Spinal cord (tissue), 10 donors: ENCODE measurements around the gene ARHGEF25. TPM values are rescaled to one million over a fixed set of nuclear protein-coding genes. Genes with fewer than 3 reads are reported as not detected.

ENCODE experiments used
- DNase-seq, 6 donors: peaks; one replicate each; pipeline versions ENCODE4 v3.0.0 to v3.0.0-alpha.2; 2013 to 2015; ENCODE audit warnings: low spot score in 6 of 6, low read depth in 4 of 6
- H3K27ac ChIP-seq: one replicate; pipeline ENCODE4 v1.5.1; 2013; ENCODE audit warnings: low read depth, low read length, control low read depth
- H3K27me3 ChIP-seq: one replicate; pipeline ENCODE4 v1.6.1; 2013; ENCODE audit warnings: low read length; ENCODE audit not compliant: control insufficient read depth, insufficient read depth
- H3K36me3 ChIP-seq: one replicate; pipeline ENCODE4 v1.6.1; 2013; ENCODE audit warnings: low read length; ENCODE audit not compliant: control insufficient read depth, insufficient read depth
- H3K4me1 ChIP-seq: one replicate; pipeline ENCODE4 v1.6.1; 2013; ENCODE audit warnings: low read length; ENCODE audit not compliant: control insufficient read depth, insufficient read depth
- H3K4me3 ChIP-seq: one replicate; pipeline ENCODE4 v1.5.1; 2013; ENCODE audit warnings: low read depth, low read length, control low read depth
- H3K9me3 ChIP-seq: one replicate; pipeline ENCODE4 v1.6.1; 2013; ENCODE audit warnings: low read length; ENCODE audit not compliant: control insufficient read depth, insufficient read depth
- WGBS: methylation state at CpG from one replicate; pipeline ENCODE4 v1.1.5; 2013; ENCODE audit warnings: missing lambda C conversion rate; ENCODE audit not compliant: insufficient coverage; 5-methylcytosine and 5-hydroxymethylcytosine counted together
- polyA plus RNA-seq, 2 donors: library from polyadenylated mRNA; unstranded; fragments of 120-200 nt; gene quantifications; one replicate each; pipeline ENCODE4 v1.2.1, GENCODE V29; 2013; ENCODE audit not compliant: insufficient read length in 2 of 2
- total RNA-seq, 2 donors: library from RNA; depleted of rRNA in 1 of 2; stranded (reverse); fragments of 120-200 nt in 1 of 2; fragments of >200 nt in 1 of 2; gene quantifications; one replicate each; pipeline versions ENCODE4 v1.2.3 to v1.2.4, GENCODE V29; 2013 to 2014
- donor health status: healthy.

Gene ARHGEF25
- total and polyA plus RNA-seq, 4 donors: 27.2 to 61.9 (median 45.1) TPM

GRCh38 chr12:57605811-57606311, 5.4 kb upstream of the ARHGEF25 start:
- WGBS: 64% methylated on average over 3 of the region's 4 CpGs
- Histone ChIP-seq H3K9me3 (no peaks in the 10 kb centered on the region), H3K4me3 (peak overlapping the region; percentile 86), H3K4me1 (peaks cover 31% of the 10 kb centered on the region), H3K27ac (no peak overlapping the region), H3K36me3 (peaks cover 38% of the 10 kb centered on the region), H3K27me3 (no peaks in the 10 kb centered on the region)
- DNase-seq: no peak

DNA sequence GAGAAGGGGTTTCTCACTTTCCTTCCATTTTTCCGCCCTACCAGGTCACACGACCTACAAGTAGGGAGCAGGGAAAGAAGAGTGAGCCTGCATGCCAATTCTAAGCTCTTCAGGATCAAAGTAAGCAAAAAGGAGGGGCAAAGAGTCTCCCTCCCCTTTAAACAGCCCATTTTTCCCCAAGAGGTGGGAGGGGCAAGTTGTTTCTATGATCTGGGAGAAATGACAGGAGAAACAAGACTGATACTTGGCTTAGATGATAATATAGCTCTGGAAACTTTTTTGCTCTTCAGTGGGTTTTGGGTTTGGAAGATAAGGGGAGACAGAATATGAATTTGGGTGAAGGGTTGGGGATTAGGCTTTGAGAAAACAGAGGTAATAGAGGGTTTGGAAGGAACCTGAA, 4.8 kb upstream of the ARHGEF25 start:
- Histone ChIP-seq H3K36me3 (peaks cover 35% of the 10 kb centered on the region), H3K4me3 (no peak overlapping the region), H3K9me3 (no peaks in the 10 kb centered on the region), H3K27ac (no peak overlapping the region), H3K4me1 (peaks cover 35% of the 10 kb centered on the region), H3K27me3 (no peaks in the 10 kb centered on the region)
- no CpG with 5 or more reads among the region's 2 CpGs for WGBS
- DNase-seq: no peak

DNA sequence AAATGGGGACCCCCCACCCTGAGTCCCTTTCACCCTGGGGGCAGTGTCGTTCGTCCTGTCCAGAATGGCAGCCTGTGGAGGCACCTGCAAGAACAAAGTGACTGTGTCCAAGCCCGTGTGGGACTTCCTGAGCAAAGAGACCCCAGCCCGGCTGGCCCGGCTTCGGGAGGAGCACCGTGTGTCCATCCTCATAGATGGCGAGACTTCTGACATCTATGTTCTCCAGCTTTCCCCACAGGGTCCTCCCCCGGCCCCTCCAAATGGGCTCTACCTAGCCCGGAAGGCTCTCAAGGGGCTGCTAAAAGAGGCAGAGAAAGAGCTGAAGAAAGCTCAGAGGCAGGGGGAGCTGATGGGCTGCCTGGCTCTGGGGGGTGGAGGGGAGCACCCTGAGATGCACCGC, 4.4 kb upstream of the ARHGEF25 start:
- Histone ChIP-seq H3K4me3 (no peak overlapping the region), H3K27ac (no peak overlapping the region), H3K4me1 (peaks cover 36% of the 10 kb centered on the region), H3K36me3 (peaks cover 32% of the 10 kb centered on the region), H3K9me3 (no peaks in the 10 kb centered on the region), H3K27me3 (no peaks in the 10 kb centered on the region)
- WGBS: 85% methylated on average over 7 of the region's 11 CpGs
- no peak for DNase-seq

- H3K4me3 ChIP-seq: no peak overlapping the region
- H3K4me1 ChIP-seq: peaks cover 43% of the 10 kb centered on the region
- H3K9me3 ChIP-seq: no peaks in the 10 kb centered on the region
- WGBS: 81% methylated on average over 12 of the region's 12 CpGs
- DNase-seq: no peak
- H3K27ac ChIP-seq: no peak overlapping the region
- peaks cover 35% of the 10 kb centered on the region for H3K36me3 ChIP-seq
- no peaks in the 10 kb centered on the region for H3K27me3 ChIP-seq
Observed at GRCh38 chr12:57607958-57608663, 3.1 kb upstream of the ARHGEF25 start.

GRCh38 chr12:57609101-57609780, 2.0 kb upstream of the ARHGEF25 start:
- H3K27ac ChIP-seq: peak overlapping the region; percentile 60

DNA sequence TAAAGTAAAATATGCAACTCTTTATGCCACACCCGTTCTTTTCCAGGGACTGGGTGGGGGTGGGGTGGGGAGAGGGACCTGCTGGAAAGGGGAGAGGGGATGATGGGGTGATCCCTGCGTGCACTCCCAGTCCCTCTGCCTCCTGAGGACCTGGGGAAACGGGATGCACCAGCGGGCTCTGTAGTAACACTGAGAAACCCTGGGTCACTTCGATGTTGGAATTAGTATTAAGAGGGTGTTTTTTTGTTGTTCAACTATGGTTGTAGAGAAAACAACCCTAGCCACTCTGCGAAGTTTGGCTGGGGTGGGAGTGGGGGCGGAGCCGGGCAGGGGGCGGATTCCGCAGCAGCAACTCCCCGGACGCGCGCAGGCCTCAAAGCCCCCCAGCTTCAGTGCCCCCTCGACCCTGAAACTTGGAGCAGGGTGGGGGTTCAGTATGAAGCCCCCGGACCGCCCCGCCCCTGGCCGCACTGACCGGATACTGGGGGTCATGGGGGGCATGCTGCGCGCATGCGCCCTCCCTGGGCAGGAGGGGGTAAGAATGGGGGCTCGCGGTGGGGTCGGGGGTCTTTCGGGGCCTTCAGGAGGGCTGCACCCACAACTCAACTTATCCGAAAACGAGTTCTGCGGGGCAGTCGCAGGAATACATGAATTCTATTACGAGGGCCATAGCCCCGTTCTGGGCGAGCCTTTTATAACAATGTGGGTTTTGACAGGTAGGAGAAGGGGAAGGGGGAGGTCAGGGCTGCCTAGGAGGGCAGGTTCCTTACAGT, 1.3 kb upstream of the ARHGEF25 start:
- Histone ChIP-seq H3K4me1 (peaks cover 38% of the 10 kb centered on the region), H3K9me3 (no peaks in the 10 kb centered on the region), H3K27ac (peak overlapping the region; percentile 60), H3K36me3 (peaks cover 47% of the 10 kb centered on the region), H3K4me3 (peak overlapping the region; percentile 68), H3K27me3 (no peaks in the 10 kb centered on the region)
- DNase-seq: peak in 1 of 6 donors; percentile 34
- 22% methylated on average over 21 of the region's 34 CpGs for WGBS

More at GRCh38 chr12:57609101-57609780, 2.0 kb upstream of the ARHGEF25 start:
- Histone ChIP-seq H3K4me3 (no peak overlapping the region), H3K9me3 (no peaks in the 10 kb centered on the region), H3K36me3 (peaks cover 39% of the 10 kb centered on the region), H3K27me3 (no peaks in the 10 kb centered on the region), H3K4me1 (peaks cover 43% of the 10 kb centered on the region)
- WGBS: 67% methylated on average over 8 of the region's 19 CpGs
- DNase-seq: no peak

DNA sequence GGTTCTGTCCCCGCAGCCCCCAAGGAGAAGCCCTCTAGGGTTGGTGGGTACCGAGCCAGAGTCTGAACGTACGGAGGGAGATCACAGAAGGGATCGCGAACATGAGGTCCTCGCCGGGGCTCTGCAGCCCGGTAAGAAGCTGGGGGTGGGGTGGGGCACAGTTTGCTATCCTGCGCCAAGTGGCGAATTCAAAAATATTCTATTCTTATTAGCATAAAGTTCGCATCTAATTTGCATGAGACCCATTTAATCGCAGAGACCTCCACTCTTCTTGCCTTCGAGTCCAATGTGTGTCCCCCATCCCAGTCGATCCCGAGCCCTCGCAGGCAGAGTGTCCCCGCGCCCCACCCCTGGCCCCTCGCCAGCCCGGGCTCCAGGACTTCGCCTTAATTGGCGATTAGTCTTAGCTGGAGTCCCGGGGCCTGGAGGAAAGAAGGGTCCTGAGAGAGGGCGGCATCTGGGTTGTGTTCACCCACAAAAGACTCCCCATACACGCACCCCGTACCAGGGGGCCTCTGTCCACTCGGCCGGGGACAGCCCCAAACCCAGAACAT, 604 bp upstream of the ARHGEF25 start:
- Histone ChIP-seq H3K9me3 (no peaks in the 10 kb centered on the region), H3K27me3 (no peaks in the 10 kb centered on the region), H3K27ac (peak overlapping the region; percentile 50), H3K4me3 (peak overlapping the region; percentile 68), H3K4me1 (peaks cover 31% of the 10 kb centered on the region), H3K36me3 (peaks cover 53% of the 10 kb centered on the region)
- 5% methylated on average over 15 of the region's 29 CpGs for WGBS
- peak in 2 of 6 donors; percentile 12 to 64 for DNase-seq

- Histone ChIP-seq H3K27me3 (no peaks in the 10 kb centered on the region), H3K36me3 (peaks cover 56% of the 10 kb centered on the region), H3K4me1 (peaks cover 30% of the 10 kb centered on the region), H3K9me3 (no peaks in the 10 kb centered on the region), H3K27ac (no peak overlapping the region), H3K4me3 (peak overlapping the region; percentile 14)
- peak in 2 of 6 donors; percentile 38 to 56 for DNase-seq
- 4% methylated on average over 10 of the region's 23 CpGs for WGBS
Observed at GRCh38 chr12:57611827-57612710, 834 bp downstream of the ARHGEF25 start.
